K562 (cell line): ENCODE results near the gene TLDC2. TPM values are rescaled to one million over a fixed set of nuclear protein-coding genes. Genes with fewer than 3 reads are reported as not detected.

ENCODE experiments used
- AFF1 ChIP-seq, 2 experiments: fragments of 450-650 bp; IDR thresholded peaks; 2 replicates each; pipeline ENCODE4 v1.6.1; 2018; ENCODE audit warnings: mild to moderate bottlenecking in 2 of 2, low read depth in 1 of 2; ENCODE audit not compliant: partially characterized antibody in 2 of 2
- ATF1 ChIP-seq, 2 experiments: fragments of 450-650 bp in 1 of 2; IDR thresholded peaks; 2 replicates each; pipeline ENCODE4 v1.6.1; 2016; ENCODE audit warnings: missing compliant biosample characterization in 1 of 2, missing genetic modification characterization in 1 of 2
- BCLAF1 ChIP-seq, 2 experiments: fragments of 450-650 bp in 1 of 2; IDR thresholded peaks; 2 replicates each; pipeline ENCODE4 v1.6.1; 2011 to 2017; ENCODE audit warnings: low read depth in 2 of 2, antibody characterized with exemption in 1 of 2, borderline replicate concordance in 1 of 2, low read length in 1 of 2, mild to moderate bottlenecking in 1 of 2, mixed read lengths in 1 of 2; ENCODE audit not compliant: control insufficient read depth in 1 of 2
- ETV5 ChIP-seq: sonication (generic); formaldehyde crosslinking; IDR thresholded peaks from 2 replicates; pipeline ENCODE4 v1.4.0; 2020; ENCODE audit warnings: low read depth, mild to moderate bottlenecking, missing genetic modification reagents
- GMEB1 ChIP-seq: fragments of 250-450 bp; sonication (Bioruptor Pico); IDR thresholded peaks from 2 replicates; pipeline ENCODE4 v1.4.0; 2020; ENCODE audit warnings: mild to moderate bottlenecking
- HMBOX1 ChIP-seq: sonication (generic); IDR thresholded peaks from 2 replicates; pipeline ENCODE4 v1.6.1; 2016
- LARP7 ChIP-seq: fragments of 450-650 bp; IDR thresholded peaks from 2 replicates; pipeline ENCODE4 v1.6.1; 2016
- MNT ChIP-seq, 2 experiments: fragments of 450-650 bp; conservative IDR thresholded peaks; 2 replicates each; pipeline ENCODE4 v1.6.1; 2017; ENCODE audit warnings: mild to moderate bottlenecking in 2 of 2, moderate library complexity in 2 of 2
- SREBF1 ChIP-seq: fragments of 150-350 bp; IDR thresholded peaks from 2 replicates; pipeline ENCODE4 v1.6.1; 2014; ENCODE audit warnings: antibody characterized with exemption, low read depth, low read length, borderline replicate concordance
- TGIF2 ChIP-seq: sonication (generic); formaldehyde crosslinking; IDR thresholded peaks from 2 replicates; pipeline ENCODE4 v1.8.1; 2022; ENCODE audit warnings: mild to moderate bottlenecking, missing genetic modification reagents, moderate library complexity
- XRCC5 ChIP-seq: fragments of 200-400 bp; formaldehyde crosslinking; IDR thresholded peaks from 2 replicates; pipeline ENCODE4 v1.6.1; 2017; ENCODE audit warnings: low read depth, mild to moderate bottlenecking, low read length
- ZNF384 ChIP-seq: IDR thresholded peaks from 2 replicates; pipeline ENCODE4 v1.6.1; 2012; ENCODE audit warnings: low read depth, low read length, improper control_type of control experiment
- polyA plus RNA-seq, 8 experiments: library from polyadenylated mRNA; depleted of rRNA in 4 of 8; stranded (reverse) in 5 of 8; unstranded in 3 of 8; fragments of >200 nt; fragmentation: Nextera tagmentation in 2 of 8; fragmentation: Illumina TruSeq in 1 of 8; extraction: Ambion mirVana in 2 of 8; extraction: Trizol in 1 of 8; gene quantifications; 2 replicates each; pipeline versions ENCODE4 v1.2.1 to v1.2.3, GENCODE V29; 2011 to 2014; ENCODE audit warnings: inconsistent platforms in 1 of 8, missing spikeins in 1 of 8
- total RNA-seq, 7 experiments: library from RNA; depleted of rRNA in 6 of 7; stranded (reverse); fragments of >200 nt in 6 of 7; fragmentation: Illumina TruSeq in 2 of 7; extraction: Trizol in 2 of 7; gene quantifications; 2 replicates each; pipeline versions ENCODE4 v1.2.1 to v1.2.3, GENCODE V29; 2011 to 2021; ENCODE audit warnings: low replicate concordance in 1 of 7

TLDC2 gene
- total and polyA plus RNA-seq, 9 of the 15 experiments (the other 6 are each of a cell fraction or from before 2014, with no cell fraction given) = not detected

GRCh38 chr20:36861875-36862801, 13.8 kb upstream of the TLDC2 start (continued):
- no peak for TF ChIP-seq BCLAF1 (IDR thresholded peaks at IDR 0.05; ENCODE audit: borderline replicate concordance in 1 of 2, control insufficient read depth in 1 of 2, low read depth in 2 of 2, low read length in 1 of 2)
- peak in 1 of 2 experiments; percentile 35 for TF ChIP-seq AFF1 (IDR thresholded peaks at IDR 0.05; ENCODE audit: low read depth in 1 of 2, partially characterized antibody in 2 of 2)
- TF ChIP-seq ATF1 (CRISPR knock-in tag; IDR thresholded peaks at IDR 0.05) = no peak
- 0 out of 2 replicates have a peak, but pooled peaks have one; percentile 38 for TF ChIP-seq ATF1 (tag; IDR thresholded peaks at IDR 0.05)
- no peak for TF ChIP-seq ZNF384
- TF ChIP-seq GMEB1 (CRISPR knock-in tag) = no peak
- TF ChIP-seq SREBF1 = no peak
- 0 out of 2 replicates have a peak, but pooled peaks have one; percentile 8 for TF ChIP-seq LARP7
- TF ChIP-seq MNT (conservative IDR thresholded peaks at IDR 0.05) = peak; percentile 82 to 84
- TF ChIP-seq TGIF2 (CRISPR knock-in tag) = 0 out of 2 replicates have a peak, but pooled peaks have one; percentile 9
- TF ChIP-seq HMBOX1 = no peak
- TF ChIP-seq XRCC5 = no peak
- peak; percentile 90 for TF ChIP-seq ETV5 (CRISPR knock-in tag)
